Adipocyte (in vitro differentiated cells): ENCODE measurements around the gene IL17D.

Experiments used
- DNase-seq: peaks from one replicate; pipeline ENCODE4 v3.0.0-alpha.2; 2015; ENCODE audit warnings: low read depth
- H3K27me3 ChIP-seq: replicated peaks from 2 replicates; pipeline ENCODE4 v1.7.0; 2013; ENCODE audit warnings: mild to moderate bottlenecking, low read length, moderate library complexity; ENCODE audit not compliant: control insufficient read depth, insufficient read depth
- H3K36me3 ChIP-seq: 2 replicates; pipeline ENCODE4 v1.7.0; 2013; ENCODE audit warnings: low read length, mild to moderate bottlenecking, moderate library complexity; ENCODE audit not compliant: control insufficient read depth, insufficient read depth, severe bottlenecking
- H3K4me1 ChIP-seq: 2 replicates; pipeline ENCODE4 v1.7.0; 2013; ENCODE audit warnings: mild to moderate bottlenecking, low read length, moderate library complexity; ENCODE audit not compliant: control insufficient read depth, insufficient read depth
- H3K4me3 ChIP-seq: 2 replicates; pipeline ENCODE4 v1.7.0; 2013; ENCODE audit warnings: mild to moderate bottlenecking, low read length, moderate library complexity
- H3K9ac ChIP-seq: 2 replicates; pipeline ENCODE4 v1.7.0; 2013; ENCODE audit warnings: mild to moderate bottlenecking, low read length, moderate library complexity
- H3K9me3 ChIP-seq: 2 replicates; pipeline ENCODE4 v1.7.0; 2013; ENCODE audit warnings: mild to moderate bottlenecking, low read length, moderate library complexity; ENCODE audit not compliant: control insufficient read depth

The IL17D gene

DNA sequence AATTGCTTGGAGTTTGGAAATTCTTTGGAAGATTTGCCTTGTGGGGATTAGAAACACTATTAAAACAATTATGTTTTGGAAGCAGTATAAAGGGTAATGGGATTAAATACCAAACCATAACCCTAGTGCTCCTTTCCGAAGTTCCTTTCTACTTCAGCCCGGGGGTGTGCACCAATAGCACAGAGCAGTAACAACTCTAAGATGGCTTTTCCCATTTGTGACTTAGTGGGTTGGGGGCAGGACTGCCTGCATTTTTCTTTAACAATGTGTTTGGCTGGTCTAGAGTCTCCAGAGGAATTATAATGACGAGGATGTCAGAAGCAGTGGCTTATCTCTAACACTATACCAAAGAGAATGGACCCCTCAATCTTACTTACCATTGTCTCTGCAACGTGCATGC, 11.9 kb upstream of the IL17D start:
- no peaks in the 10 kb centered on the region for H3K4me1 ChIP-seq
- H3K9ac ChIP-seq = no peak overlapping the region
- no peaks in the 10 kb centered on the region for H3K36me3 ChIP-seq
- H3K9me3 ChIP-seq = no peaks in the 10 kb centered on the region
- no peak overlapping the region for H3K4me3 ChIP-seq
- no peak for DNase-seq
- H3K27me3 ChIP-seq = peaks cover 4% of the 10 kb centered on the region

DNA sequence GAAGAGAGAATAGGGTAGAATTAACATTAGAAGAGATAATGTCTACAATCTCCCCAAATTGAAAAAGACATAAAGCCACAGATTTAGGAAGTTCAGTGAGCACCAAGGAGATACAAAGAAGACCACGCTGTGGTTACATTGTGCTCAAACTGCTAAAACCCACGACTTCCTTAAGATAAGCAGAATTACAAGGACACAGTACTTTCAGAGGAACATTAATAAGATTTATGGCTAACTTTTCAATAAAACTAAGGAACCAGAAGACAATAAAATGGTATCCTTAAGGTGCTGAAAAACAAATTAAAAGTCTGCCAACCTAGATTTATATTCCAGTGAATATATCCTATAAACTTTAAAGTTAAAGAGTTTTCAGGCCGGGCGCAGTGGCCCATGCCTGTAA, 7.4 kb upstream of the IL17D start:
- Histone ChIP-seq H3K9me3 (no peaks in the 10 kb centered on the region), H3K9ac (no peak overlapping the region), H3K36me3 (no peaks in the 10 kb centered on the region), H3K27me3 (peaks cover 4% of the 10 kb centered on the region), H3K4me1 (no peaks in the 10 kb centered on the region), H3K4me3 (no peak overlapping the region)
- DNase-seq = no peak

DNA sequence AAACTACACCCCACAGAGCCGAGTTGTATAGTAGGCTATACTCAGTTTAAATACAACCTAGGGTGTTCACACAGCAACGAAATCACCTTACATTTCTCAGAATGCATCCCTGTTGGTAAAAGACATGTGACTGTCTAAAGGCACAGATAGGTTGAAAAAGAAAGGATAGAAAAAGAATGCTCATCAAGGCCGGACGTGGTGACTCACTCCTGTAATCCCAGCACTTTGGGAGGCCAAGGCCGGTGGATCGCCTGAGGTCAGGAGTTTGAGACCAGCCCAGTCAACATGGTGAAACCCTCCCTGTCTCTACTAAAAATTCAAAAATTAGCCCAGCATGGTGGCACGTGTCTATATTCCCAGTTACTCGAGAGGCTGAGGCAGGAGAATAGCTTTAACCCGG, 3.8 kb upstream of the IL17D start:
- Histone ChIP-seq H3K9me3 (no peaks in the 10 kb centered on the region), H3K9ac (no peak overlapping the region), H3K36me3 (no peaks in the 10 kb centered on the region), H3K27me3 (peaks cover 7% of the 10 kb centered on the region), H3K4me3 (no peak overlapping the region), H3K4me1 (peaks cover 6% of the 10 kb centered on the region)
- DNase-seq = no peak

DNA sequence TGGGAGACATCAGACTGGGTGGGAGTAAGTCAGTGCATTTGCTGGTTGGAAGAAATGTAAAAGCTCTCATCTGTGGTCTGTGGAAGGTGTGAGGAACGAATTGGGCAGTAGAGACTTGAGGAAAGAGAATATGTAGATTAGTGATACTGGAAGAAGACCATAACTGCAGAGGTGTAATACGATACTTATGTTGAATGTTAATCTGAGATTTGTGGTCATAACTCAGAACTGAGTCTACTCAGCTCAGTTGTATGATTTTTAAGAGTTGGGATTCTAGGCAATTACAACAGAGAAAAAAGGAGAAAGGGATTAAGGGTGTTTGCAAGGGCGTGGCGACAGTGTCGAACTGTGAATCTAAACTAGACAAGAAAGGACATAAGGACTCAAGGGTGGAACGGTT, 3.2 kb upstream of the IL17D start:
- Histone ChIP-seq H3K9ac (no peak overlapping the region), H3K27me3 (peaks cover 5% of the 10 kb centered on the region), H3K4me3 (no peak overlapping the region), H3K9me3 (no peaks in the 10 kb centered on the region), H3K4me1 (peaks cover 6% of the 10 kb centered on the region), H3K36me3 (no peaks in the 10 kb centered on the region)
- no peak for DNase-seq

DNA sequence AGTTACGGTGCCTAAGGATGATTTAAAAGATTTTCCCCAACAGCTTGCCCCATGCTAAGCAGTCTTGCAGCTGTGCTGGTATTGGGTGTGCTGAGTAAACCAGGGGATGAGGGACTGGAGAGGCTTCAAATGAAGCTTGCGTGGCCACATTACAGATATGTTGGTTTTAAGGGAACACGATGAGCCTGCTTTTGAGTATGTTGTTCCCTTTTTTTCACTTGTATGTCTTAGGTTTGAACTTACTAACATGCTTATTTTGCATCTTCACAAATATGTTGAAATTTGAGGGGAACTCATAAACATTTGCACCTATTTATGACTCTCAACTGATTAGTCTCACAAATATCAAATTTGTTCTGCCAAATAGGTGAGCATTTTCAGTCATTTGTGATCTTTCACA, 2.0 kb upstream of the IL17D start:
- H3K9ac ChIP-seq = no peak overlapping the region
- H3K36me3 ChIP-seq = no peaks in the 10 kb centered on the region
- peaks cover 5% of the 10 kb centered on the region for H3K27me3 ChIP-seq
- H3K4me3 ChIP-seq = no peak overlapping the region
- H3K4me1 ChIP-seq = peaks cover 6% of the 10 kb centered on the region
- DNase-seq = no peak
- no peaks in the 10 kb centered on the region for H3K9me3 ChIP-seq

DNA sequence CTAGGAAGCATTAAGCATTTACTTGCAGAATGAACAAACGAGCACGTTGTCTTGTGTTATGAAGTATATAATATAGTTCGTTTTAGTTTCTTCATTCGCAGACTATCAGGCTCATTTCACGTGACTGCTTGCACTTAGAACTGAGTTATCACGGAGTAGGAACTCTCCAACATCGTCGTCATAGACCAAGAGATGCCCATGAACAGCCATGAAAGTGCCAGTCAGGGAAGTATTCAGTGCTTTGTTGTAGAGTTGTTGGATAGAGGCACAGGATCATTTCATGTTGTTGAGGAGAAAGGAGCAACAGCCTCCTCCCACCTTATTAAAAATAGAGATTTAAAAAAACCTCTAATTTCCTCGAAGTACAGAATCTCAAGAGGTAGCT, 977 bp upstream of the IL17D start:
- Histone ChIP-seq H3K4me1 (peaks cover 6% of the 10 kb centered on the region), H3K27me3 (peaks cover 5% of the 10 kb centered on the region), H3K4me3 (peak overlapping the region; percentile 88), H3K9ac (peak overlapping the region; percentile 81), H3K36me3 (no peaks in the 10 kb centered on the region), H3K9me3 (no peaks in the 10 kb centered on the region)
- no peak for DNase-seq

DNA sequence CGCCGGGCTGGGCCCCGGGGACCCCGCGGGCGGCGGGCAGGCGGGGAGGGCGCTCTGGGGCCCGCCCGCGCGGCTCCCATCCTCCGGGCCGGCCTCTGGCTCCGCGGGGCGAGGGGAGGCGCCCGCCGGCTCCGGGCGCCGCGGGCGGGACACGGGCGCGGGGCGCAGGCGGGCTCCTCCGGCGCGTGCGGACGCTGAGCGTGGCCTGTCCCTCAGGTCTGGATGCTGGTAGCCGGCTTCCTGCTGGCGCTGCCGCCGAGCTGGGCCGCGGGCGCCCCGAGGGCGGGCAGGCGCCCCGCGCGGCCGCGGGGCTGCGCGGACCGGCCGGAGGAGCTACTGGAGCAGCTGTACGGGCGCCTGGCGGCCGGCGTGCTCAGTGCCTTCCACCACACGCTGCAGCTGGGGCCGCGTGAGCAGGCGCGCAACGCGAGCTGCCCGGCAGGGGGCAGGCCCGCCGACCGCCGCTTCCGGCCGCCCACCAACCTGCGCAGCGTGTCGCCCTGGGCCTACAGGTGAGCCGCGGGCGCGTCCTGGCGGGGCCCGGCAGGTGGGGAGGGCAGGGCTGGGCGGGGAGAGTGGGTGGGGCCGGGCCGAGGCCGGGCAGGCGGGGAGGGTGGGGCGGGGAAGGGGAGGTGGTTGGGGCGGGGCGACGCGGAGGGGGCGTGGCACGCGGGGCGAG, 420 bp downstream of the IL17D start:
- peak overlapping the region; percentile 70 for H3K4me3 ChIP-seq
- H3K36me3 ChIP-seq = no peaks in the 10 kb centered on the region
- peak overlapping the region; percentile 46 for H3K9ac ChIP-seq
- DNase-seq = peak; percentile 90
- H3K4me1 ChIP-seq = peaks cover 12% of the 10 kb centered on the region
- H3K9me3 ChIP-seq = no peaks in the 10 kb centered on the region
- peaks cover 5% of the 10 kb centered on the region for H3K27me3 ChIP-seq

DNA sequence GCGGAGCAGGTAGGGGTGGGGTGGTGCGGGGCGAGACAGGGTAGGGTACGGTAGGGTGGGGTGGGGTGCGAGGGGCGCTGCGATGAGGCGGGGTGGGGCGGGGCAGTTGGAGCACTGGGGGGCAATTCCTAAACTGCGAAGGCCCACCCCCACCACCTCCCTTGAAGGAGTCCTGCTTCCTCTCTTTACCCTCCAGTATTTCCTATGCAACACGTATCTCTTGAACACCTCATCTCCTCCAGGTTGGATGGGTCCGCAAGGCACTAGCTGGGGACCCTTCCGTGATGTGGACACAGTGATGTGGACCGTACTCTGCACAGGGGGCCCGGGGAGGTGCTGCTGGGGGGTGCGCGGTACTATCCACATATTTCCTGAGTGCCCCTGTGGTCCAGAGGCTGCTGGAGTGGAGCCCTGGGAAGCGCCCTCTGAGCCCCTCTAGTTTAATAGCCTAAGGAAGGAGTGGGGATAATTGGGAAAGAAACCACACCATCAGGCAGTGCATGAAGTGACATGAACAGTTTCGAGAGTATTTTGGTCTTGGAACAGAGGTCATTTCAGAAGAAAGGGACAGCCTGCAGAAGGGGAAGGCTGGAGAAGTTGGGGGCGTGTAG, 1.1 kb downstream of the IL17D start:
- H3K27me3 ChIP-seq = peaks cover 5% of the 10 kb centered on the region
- H3K36me3 ChIP-seq = no peaks in the 10 kb centered on the region
- H3K9ac ChIP-seq = no peak overlapping the region
- DNase-seq = no peak
- no peaks in the 10 kb centered on the region for H3K9me3 ChIP-seq
- no peak overlapping the region for H3K4me3 ChIP-seq
- H3K4me1 ChIP-seq = peaks cover 18% of the 10 kb centered on the region

DNA sequence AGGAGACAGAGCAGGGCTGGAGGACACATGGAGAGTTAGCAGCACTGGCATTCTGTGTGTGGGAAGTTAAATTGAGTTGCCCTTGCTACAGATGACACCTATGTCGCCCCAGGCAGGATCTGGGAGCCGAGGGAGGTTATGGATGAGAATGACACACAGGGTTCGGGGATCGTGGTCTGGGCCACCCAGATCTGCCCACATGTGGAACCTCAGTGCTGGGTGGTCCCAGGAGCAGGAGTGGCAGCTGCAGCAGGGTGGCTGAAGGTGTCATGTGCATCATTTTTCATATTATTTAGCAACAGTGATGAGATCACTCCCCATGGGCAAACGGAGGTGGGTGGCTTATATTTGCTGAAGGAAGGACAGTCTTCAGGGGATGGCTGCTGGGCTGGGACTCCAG, 3.2 kb downstream of the IL17D start:
- H3K9me3 ChIP-seq = no peaks in the 10 kb centered on the region

DNA sequence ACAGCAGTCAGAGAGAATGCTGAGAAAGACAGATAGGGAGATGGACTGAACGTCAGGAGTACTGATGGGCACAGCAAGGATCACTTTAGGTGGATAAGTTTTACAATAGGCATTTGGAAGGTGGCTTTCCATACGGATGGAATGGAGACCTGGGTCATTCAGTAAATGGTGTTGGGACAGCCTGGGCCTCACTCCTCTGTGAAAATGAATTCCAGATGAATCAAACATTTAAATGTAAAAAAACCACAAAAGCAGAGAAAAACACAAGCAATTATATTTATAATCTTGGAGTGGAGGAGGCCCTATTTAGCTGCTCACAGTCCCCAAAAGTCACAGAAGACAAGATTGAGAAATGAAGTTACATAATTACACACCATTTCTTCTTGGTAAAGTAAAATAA, 4.7 kb downstream of the IL17D start:
- H3K4me3 ChIP-seq = no peak overlapping the region
- no peaks in the 10 kb centered on the region for H3K27me3 ChIP-seq
- no peaks in the 10 kb centered on the region for H3K36me3 ChIP-seq
- H3K4me1 ChIP-seq = peaks cover 21% of the 10 kb centered on the region
- no peaks in the 10 kb centered on the region for H3K9me3 ChIP-seq
- no peak overlapping the region for H3K9ac ChIP-seq
- peak; percentile 25 for DNase-seq

More for the DNA sequence above, 3.2 kb downstream of the IL17D start:
- H3K27me3 ChIP-seq = peaks cover 1% of the 10 kb centered on the region
- no peak overlapping the region for H3K9ac ChIP-seq
- H3K36me3 ChIP-seq = no peaks in the 10 kb centered on the region
- H3K4me1 ChIP-seq = peaks cover 22% of the 10 kb centered on the region
- H3K4me3 ChIP-seq = no peak overlapping the region
- DNase-seq = no peak

DNA sequence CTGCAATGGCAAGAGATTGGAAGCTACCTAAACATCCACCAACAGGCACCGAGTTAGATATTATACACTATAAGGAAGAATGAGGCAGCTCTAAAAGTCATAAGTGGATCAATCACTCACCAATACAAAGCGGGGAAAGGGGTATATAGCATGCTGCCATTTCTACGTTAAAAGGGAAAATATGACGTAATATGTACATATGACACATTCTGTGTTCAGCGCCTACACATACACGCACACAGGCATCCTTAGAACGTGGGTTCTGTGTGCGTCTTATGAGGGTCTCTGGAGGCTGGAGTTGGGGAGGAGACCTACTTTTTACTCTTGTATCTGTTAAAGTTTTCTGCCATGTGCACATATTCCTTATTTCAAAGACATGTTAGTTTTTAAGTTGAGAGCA, 5.9 kb downstream of the IL17D start:
- Histone ChIP-seq H3K27me3 (no peaks in the 10 kb centered on the region), H3K4me3 (peak overlapping the region; percentile 35), H3K9me3 (no peaks in the 10 kb centered on the region), H3K9ac (no peak overlapping the region), H3K36me3 (no peaks in the 10 kb centered on the region), H3K4me1 (peaks cover 33% of the 10 kb centered on the region)
- DNase-seq = no peak

DNA sequence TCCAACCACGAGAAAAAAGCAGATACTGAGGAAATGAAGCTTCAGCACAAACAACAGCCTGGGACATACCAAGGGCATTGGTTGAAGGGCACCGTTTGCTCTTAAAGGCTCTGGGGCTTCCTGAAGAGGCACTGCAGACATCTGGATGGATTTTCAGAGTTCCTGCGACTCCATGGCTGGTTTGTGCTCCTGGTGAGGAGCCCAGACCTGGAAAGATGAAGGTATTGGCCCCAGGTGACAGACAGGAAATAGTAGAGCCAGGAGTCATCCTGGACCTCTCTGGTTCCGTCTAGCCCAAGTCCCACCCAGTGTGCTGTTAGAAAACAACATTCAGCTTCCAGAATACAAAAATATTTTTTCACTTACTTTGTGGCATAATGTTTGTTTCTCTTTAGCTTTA, 6.3 kb downstream of the IL17D start:
- H3K27me3 ChIP-seq = no peaks in the 10 kb centered on the region
- no peaks in the 10 kb centered on the region for H3K36me3 ChIP-seq
- H3K4me3 ChIP-seq = no peak overlapping the region
- no peak for DNase-seq
- no peaks in the 10 kb centered on the region for H3K9me3 ChIP-seq
- no peak overlapping the region for H3K9ac ChIP-seq
- peaks cover 36% of the 10 kb centered on the region for H3K4me1 ChIP-seq
